GM18498 (cell line): Measurements from ENCODE around the gene RAI14.

Experiments
- ATAC-seq: cut with Tn5 transposase; IDR thresholded peaks from one replicate; pipeline ENCODE4 v1.9.1; 2021; ENCODE audit warnings: mild to moderate bottlenecking, moderate library complexity; ENCODE audit not compliant: unreplicated experiment

The RAI14 gene

DNA sequence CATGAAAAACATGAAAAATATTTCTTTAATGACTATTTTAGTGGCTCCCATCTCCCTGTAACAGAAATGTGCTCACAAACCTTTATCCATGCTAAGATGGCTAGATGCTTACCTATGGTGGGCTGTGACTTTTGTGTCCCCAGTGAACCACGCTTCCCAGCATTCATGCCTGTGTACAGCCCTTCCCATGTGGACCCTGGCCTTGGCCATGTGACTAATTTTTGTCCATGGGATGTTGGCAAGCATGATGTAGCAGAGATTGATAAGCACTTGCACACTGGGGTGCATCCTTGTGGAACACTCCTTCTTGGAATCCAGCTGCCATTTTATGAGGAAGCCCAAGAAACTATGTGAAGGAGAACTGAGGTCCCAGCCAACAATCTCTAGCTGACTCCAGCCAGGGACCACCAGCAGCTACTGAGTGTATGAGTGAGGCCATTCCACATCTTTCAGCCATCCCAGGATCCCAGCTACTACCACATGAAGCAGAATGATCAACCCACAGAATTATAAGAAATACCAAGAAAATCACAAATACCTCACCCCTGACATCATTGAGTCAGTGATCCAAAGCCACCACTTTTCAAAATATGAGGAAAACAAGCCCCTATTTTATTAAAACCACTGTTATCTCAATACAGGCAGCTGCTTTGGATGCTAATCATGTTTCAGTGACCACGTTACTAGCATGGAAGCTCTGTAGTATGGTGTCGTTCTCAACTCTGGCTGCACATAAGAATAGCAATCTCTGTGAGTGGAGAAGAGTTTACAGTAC lies 16.1 kb upstream of the RAI14 start:
- ATAC-seq = no peak

DNA sequence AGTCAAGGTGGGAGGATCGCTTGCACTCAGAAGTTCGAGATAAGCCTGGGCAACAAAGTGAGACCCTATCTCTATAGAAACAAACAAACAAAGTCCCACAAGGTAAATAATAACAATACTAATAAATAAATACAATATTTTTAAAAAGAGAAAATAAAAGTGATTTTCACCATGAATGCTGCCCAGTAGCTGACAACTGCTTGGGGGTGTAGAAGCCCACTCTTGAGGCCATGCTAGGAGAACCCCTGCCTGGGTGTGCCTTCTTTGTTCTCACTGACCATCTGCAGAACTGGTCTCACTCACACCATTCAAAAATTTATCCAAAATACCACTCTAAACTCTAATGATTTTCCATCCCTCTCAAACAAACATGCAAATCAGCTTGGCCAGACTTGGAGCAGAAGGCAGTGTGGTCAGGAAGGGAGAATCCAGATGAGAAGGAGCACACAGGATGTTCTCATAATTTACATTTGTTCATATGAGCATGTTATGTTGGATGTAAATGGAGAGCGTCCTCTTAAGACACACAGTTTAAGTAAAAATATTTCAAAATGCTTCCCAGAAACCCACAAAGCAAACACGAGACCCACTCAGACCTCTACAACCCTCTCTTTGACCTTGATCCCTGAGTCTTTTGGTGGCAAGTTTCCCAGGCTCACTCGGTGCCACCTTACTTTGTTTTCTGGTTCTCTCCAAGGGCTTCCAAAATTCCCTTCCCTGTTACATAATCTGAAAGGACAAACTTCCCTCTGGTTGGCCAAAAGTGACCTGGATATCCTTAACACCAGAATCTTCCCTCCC lies 7.9 kb upstream of the RAI14 start:
- no peak for ATAC-seq

DNA sequence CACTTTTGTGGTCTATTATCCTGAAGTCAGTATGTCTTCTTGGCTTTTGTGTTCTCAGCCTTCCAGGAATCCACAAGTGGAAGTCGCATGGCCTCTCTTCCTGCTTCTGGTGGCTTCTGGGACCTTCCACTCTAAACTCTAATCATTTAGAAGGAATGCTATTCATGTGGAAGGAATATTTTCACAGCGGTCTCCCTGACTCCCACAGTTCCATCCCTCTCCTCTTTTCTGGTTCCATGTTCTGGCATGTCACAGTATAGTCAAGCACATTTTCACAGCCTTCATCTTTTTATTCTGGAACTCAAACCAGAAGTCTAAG lies 7.3 kb upstream of the RAI14 start:
- ATAC-seq = no peak

DNA sequence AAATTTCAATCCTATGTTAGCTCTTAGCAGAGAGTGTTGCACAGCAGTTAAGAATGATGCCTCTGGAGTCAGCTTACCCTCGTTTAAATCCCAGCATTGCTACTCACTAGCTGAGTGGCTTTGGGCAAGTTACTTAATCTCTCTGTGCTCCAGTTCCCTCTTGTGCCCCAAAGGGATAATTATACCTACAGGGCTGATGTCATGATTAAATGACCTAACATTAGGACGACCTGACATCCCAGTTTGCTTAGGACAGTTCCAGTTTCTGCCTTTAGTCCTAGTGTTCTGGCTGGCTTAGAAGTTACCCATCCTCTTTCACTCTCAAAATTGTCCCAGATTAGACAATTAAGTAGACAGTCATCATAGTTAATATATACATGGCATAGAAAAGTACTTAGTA lies 4.3 kb upstream of the RAI14 start:
- no peak for ATAC-seq

DNA sequence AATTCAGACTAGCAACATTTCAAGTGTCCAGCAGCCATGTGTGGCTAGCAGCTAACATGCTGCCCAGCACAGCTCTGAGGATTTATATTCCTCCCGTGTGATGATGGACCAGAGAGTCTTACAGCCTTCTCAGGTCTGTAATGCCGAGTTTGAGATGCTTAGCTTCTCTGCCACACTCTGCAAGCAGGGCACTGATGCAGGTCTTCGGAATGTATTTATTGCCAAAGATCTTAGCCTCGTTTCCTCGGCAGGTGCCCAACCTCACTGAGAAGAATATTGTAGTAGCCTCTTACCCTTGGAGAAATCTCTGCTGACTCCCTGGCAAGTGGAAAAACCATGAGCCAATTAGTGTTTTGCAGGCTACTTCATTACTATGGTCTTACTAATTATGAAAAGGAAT lies 3.7 kb upstream of the RAI14 start:
- ATAC-seq = no peak

DNA sequence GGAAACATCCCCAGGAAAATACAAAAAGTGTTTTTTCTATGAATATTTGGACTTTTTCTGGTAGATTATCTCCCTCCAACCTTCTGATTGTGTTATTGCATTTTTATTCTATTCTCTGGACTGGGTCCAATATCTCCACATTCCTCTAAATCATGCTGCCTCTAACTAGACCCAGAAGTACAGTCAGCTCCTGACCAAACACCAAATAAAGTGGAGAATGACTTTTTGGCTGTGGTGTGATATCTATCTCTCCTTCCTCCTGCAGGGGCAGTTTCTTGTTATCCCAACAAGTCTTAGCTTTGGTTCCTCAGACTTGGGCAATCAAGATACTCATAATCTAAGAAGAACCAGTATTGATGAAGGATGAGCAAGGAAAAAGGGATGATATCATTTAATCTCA lies 3.2 kb upstream of the RAI14 start:
- no peak for ATAC-seq

DNA sequence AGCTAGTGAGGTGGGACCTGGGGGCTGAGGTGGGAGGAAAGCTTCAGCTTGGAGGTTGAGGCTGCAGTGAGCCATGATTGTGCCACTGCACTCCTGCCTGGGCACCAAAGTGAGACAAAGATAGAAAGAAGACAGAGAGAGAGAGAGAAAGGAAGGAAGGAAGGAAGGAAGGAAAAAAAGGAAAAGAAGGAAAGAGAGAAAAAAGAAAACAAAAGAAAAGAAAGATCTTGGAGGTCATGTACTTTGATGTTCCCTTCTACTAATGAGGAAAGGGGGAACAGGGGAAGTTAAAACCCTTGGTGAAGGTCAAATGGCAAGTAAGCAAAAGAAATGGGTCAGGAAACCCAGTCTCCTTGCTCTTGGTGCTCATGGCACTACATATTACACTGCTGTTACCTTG lies 2.4 kb upstream of the RAI14 start:
- ATAC-seq = no peak

DNA sequence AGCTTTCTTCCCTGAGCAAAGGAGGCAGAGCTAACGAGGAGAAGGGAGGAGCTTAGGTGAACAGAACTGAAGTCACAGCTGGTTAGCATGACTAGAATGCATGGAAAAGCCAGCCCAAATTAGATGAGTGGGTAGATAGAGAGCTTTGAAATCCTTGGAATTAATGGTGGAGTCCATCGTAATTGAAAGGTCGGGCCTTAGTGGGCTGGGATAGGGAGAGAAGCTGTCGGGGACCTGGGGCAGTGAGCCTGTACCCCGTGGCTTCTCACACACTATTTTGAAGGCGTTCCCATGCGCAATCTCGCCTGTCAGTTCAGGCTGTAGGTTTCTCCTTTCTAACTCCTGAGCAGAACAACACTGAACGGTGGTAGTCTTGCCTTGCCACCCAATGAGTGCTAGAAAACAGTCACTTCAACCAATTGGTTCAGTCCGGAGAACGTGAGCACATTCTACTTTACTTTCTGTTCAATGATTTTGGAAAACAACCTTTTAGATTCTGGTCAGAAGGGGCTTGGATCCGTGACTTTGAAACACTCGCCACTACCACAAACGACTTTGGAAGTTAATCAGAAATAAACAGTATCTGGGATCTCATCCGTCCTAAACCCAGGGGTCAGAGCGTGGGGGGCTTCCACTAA lies 655 bp upstream of the RAI14 start:
- no peak for ATAC-seq

DNA sequence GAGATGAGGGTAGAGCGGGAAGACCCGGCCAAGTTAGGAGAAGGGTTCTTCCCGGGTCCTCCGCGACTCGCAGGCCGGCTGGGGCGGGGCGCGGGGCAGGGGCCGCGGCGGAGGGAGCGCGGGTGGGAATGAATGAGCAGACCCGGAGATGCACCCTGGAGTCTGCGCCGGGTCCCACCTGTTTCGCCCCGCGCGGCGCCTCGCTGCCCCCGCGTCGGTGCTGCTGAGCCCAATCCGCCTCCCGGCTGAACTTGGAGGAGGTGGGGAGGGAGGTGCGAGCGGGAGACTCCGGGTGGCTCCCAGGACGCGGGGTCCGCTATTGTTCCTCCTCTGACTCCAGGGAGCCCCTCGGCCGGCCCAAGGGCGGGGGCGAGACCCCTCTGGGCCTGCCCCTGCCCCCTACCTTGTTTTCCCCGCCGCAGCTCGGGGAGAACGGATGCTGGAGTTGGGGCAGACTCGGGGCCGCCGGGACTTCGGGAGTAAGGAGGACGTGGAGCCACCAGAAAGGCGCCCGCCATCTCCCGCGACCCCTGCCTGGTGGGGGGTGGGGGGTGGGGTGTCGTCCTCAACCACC lies 659 bp downstream of the RAI14 start:
- no peak for ATAC-seq

DNA sequence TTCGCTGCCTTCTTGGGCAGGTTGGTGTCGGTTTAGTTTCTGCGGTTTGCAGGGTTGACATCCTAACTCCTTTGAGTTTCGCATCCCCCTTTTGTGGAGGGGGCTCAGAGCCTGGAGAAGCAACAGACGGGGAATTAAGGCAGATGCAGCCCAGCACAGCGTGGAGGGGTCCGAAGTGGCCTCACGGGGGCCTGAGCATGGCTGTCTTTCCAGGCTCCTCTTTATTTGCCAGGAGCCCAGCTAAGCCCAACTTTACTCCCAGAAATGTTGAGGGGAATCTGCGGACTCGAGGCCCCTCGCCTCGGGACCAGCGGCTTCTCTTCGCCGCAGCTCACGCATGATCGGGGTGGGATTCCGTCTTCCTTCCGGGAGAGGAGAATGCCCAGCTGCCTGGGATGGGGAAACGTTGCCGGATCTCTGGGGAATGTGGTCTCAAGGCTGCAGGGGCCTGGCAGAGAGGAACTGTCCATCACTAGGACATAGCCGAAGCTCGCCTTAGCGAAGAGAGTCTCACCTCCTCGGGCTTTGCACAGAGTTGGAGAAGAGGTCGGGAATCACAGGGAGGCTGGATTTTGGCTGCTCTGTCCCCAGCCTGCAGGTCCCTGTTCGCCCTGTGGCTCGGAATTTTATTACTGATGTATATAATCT lies 1.3 kb downstream of the RAI14 start:
- no peak for ATAC-seq

DNA sequence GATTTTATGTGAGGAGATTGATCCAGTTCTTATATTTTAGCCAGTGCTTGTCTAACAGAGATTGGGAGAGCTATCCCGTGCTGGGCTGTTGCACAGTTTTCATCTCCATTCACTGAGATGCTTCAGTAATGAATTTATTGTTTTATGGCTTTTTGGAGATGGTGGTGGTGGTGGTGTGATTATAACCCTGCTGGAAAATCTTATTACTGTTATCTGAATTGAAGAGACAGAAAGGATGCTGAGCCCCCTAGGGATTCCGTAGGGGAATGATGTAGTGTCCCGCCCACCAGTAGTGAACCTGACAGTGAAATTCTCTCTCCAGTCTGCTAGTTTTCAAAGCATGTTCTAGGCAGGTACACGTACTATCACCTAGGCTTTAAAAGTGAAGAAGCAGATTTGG lies 1.9 kb downstream of the RAI14 start:
- ATAC-seq = no peak

DNA sequence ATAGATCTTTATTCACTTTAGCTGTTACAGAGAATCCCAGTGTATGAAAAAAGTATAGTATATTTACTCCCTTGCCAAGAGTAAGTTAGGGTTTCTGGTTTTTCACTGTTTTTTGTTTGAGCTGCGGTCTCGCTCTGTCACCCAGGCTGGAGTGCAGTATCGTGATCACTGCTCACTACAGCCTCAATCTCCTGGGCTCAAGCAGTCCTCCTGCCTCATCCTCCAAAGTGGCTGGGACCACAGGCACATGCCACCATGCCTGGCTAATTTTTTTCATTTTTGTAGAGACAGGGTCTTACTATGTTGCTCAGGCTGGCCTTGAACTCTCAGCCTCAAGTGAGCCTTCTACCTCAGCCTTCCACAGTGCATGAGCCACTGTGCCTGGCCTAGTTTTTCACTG lies 3.0 kb downstream of the RAI14 start:
- ATAC-seq = no peak

DNA sequence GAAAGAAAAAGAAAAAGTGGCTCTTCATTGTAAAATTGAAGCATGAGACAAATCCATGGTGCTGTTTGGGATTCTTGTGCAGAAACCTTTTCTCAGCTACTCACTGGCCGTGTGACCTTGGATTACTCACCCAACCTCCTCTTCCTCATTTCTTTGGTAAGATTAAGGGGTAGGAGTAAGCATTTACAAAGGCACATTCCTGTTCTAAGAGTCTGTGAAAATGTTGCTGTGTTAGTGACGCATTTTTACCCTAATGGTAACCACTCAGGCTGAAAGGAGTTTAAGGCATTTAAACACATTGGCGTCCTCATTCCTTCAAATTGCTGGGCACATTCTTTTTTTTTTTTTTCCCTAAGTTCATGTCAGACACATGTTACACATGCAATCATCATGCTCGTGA lies 4.3 kb downstream of the RAI14 start:
- no peak for ATAC-seq

DNA sequence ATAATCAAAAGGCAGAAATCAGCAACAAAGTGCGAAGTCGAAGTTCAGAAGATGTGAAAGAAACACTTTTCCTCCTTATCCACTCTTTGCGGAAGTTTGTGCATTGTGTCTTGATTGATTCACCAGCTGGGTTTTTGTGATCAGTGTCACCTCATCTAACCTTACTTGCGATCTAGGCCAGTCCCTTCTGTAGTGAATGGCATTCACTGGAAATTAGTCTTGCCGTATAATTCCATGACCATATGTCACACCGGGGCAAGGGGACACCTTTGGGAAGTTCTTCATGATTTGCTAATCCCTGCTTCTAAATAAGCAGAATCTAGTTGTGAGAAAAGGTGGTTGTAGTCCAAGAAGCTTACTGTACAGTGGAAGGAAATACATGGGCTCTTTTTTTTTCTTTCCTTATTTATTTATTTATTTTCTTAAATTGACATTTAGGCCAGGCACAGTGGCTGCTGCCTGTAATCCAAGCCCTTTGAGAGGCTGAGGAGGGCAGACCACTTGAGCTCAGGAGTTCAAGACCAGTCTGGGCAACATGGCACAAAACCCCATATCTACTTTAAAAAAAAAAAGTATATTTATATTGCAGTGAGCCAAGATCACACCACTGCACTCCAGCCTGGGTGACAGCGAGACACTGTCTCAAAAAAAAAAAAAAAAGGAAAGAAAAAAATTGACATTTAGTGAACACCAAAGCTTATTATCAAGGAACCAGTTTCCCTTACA lies 7.8 kb downstream of the RAI14 start:
- ATAC-seq = no peak

DNA sequence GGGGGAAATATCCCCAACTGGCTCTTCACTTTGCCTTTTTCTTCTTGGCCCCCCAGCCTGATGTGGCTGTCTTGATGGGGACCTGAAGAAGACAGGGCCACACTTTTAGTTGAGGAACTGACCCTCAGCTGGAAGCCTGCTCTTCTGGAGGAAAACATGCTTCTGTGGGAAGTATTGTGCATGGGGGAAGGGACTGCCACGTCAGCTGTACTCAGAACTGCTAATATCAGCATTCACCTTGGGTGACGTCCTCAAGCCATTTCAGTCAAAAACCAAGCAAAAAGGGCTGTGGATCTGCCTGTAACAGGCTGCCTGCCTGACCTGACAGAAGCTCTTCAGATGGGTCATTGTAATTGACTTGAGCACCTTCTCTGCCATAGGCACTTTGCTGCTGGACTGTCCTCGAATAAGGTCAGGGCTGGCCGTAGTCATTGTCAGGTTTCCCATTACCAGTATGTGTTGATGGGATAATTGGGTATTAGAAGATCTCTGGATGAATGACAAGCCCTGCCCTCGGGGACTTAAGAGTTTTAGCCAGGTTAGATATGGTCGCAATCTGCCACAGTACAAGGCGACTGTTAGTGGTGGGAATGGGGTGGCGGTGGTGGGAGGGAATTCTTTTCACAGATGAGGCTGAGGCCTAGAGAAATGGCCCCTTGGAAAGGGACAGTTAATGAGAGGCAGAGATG lies 10.4 kb downstream of the RAI14 start:
- ATAC-seq = no peak

DNA sequence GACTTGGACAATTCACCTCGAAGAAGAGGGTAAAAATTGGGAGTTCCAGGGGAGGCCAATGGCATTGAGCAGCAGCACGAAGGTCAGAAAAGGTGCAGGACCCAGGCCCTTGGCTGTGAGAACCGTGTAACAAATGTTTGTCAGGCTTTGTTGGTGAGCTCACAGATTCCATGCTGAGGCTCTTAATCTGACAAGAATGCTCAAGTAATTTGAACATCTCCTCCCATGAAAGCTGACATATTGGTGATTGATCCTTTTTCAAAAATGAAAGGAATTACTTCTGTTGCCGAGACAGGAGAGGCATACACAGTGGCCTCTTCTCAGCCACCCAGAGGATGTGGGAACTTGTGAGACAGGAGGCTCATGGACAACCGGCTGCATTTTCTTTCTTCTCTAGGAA lies 11.6 kb downstream of the RAI14 start:
- no peak for ATAC-seq

DNA sequence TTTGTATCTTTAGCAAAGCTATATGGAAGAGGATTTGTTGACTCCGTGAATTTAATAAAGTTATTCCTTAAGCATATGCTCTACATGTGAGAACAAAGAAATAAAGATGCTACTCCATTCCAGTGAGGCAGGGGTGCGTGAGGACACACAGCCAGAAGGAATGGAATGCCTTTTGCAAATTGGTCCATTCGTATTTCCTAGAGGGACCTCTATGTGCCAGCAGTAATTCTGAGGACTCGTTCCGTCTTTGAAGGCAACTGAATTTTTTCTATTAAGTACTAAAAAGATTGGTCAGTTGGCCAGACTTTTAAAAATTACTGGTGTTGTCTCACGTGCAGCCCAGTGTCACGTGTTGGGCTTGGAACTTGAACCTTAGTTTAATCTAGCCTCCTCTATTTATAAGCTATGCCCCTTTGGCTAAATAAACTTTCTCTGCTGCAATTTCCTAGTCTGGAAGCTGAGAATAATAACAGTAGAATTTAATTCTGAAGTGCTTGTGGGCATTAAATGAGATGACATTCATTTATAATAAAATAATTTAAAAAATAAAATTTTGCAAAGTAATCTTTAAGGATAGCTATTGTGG lies 13.9 kb downstream of the RAI14 start:
- ATAC-seq = no peak

DNA sequence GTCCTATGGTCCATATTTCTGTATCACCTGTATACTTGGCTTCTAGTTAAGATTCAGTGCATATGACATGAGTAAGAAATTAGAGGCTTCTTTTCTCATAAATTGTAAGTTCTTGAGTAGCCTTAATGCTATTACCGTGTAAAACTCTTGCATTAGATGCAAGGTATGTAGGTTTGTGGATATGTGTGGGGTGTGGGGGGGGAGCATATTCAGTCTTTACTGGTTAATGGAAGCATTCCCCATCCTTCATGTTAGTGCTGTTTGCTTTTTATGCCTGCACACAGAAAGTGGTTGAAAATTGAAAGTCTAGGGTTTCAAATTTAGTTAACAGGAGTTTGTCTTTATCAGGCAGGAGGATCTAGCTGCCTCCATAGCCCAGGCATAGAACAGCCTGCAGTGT lies 16.1 kb downstream of the RAI14 start:
- no peak for ATAC-seq

DNA sequence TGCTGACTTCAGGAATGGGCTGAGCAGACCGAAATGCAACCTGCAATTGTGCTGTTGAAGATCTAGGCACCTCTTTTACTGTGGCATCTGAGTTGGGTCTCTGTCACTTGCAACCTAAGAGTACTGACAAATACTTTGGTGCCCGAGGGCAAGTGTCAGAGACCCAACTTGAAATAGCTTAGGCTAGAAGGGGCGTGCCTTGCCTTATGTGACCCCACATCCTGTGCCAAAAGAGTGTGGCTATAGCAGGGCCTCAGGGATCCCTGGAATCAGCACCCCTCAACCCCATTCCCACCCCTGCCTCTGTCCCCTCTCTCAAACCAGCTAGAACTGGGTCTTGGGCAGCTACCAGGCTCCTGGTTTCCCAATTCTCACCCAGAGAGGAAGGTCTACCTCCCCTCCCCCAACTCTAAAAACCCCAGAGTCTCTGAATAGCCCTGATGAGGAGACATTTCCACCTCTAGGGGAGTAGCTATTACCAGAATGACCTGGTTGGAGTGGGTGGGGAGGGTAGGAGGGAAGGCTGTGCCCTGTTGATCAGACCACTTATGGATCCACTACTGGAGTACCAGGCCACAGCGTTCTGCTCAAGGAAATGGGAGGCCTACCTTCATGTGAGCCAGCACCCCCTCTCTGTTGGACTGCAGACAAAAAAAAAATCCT lies 17.5 kb downstream of the RAI14 start:
- ATAC-seq = no peak
